Bronchial smooth muscle cell (primary cell): ENCODE measurements around the gene KAT8. TPM values are rescaled to one million over a fixed set of nuclear protein-coding genes. Genes with fewer than 3 reads are reported as not detected.

Experiments
- total RNA-seq: library from RNA; depleted of rRNA; stranded (reverse); fragments of >200 nt; gene quantifications from 2 replicates; pipeline ENCODE4 v1.2.1, GENCODE V29; 2014

Gene KAT8
- total RNA-seq: 24.4 and 46.5 TPM in 2 replicates

DNA sequence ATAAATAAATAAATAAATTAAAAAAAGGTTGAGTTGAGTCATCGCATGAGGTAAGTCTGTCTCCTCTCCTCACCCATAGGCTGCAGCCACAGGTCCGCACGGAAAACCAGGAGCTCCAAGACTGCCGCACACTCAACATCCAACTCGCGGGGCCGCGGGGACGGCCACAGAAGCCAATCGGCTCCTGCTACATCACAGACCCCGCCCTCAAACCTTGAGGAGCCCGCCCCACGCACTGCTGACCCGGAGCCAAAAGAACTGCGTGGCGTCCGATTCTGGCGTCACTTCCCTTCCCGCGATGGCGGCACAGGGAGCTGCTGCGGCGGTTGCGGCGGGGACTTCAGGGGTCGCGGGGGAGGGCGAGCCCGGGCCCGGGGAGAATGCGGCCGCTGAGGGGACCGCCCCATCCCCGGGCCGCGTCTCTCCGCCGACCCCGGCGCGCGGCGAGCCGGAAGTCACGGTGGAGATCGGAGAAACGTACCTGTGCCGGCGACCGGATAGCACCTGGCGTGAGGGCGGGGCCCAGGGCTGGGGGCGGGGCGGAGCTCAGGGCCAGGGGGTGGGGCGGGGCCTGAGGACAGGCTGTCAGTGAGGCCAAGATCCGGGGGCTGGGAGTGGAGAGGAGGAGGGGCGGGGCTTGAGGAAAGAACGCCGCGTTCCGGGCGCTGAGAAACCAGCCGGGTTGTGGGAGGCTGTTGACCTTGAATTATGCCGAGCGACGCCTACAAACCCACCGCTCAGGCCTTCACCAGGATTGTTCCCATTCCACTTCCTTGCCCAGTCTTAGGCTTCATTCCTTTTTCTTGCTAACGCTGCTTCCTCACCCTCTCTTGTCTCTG is at the start of gene KAT8:
KAT8 (plus strand) TSS at position 281 of the 839 bp plus-strand sequence; CDS start at position 299, 18 bp downstream.

DNA sequence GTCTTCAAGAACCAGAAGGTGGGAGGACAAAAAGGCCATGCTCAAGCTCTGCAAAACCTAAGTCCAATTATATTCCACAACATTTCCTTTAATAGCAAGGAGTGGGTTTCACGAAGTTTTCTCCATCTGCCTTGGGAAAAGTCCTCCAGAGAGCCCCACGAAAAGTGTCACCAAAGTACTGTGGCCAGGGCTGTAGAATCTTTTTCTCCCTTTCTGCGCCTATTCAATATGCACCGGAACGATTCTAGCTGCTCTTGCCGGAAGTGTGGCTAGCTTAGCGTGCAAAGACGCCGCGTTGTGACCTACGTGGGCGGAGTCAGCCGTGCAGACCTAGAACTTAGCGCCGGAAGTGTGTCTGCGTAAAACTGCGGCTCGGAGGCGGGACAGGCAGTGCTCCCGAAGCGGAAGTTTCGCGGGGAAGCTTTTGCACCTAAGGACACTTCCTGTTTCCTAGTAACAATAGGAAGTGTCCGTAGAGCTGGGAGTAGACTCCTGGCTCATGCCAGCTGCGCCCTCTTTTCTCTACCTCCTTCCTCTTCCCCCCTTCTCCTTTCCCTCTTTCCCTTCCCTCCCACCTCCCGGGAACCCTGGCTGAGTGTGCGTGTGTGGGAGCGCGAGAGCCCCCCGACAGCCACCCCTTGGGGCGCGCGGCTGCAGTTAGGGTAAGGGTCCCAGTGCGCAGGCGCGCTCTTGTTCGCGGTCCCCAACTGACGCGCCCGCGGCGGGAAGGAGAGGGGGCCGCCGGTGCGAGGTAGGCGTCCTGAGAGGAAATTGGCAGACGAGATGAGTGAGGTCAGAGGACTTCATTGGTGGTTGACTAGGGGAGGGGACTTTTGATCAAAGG is 43.3 kb upstream of the KAT8 start, which contains the start of the genes ZNF646 and ZNF668:
ZNF646 (plus strand) TSS at position 453 of the 844 bp plus-strand sequence. CDS start 1,903 bp downstream, outside the sequence.
ZNF668 (minus strand) TSS at position 271 of the 844 bp plus-strand sequence. CDS start 9,781 bp downstream, outside the sequence.

DNA sequence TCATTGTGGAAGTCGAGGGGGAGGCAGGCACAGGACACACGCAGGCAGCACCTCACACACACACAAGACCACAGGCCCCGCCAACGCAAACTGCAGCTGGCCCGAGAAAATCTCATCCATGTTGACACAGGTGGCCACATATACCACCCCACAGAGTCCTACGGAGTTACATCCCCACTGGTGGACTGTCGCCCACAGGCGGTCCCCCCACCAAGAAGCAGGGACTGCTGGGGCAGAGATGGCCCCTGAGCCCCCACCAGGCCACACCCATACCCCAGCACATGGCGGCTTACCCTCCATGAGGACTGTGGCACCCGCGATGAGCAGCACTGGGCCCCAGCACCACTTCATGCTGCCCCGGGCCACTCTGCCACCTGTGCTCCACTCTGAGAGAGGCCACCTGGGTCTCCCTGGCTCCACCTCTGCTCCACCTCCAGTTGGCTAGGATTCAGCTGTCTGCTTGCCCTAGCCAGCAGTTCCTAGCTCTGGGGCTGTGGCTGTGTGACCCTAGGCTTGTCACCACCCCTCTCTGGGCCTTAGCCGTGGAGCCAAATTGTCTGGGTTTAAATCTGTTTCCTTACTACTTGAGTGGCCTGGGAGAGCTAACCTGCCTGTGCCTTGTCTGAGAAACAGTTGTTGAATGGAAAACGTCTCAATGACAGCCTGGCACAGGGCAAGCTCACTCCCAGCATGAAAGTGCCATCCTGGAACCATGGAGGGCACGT is 28.8 kb upstream of the KAT8 start, which contains the start of gene PRSS53:
PRSS53 (minus strand) TSS at position 485 of the 725 bp plus-strand sequence; CDS start at position 351, 134 bp downstream.

DNA sequence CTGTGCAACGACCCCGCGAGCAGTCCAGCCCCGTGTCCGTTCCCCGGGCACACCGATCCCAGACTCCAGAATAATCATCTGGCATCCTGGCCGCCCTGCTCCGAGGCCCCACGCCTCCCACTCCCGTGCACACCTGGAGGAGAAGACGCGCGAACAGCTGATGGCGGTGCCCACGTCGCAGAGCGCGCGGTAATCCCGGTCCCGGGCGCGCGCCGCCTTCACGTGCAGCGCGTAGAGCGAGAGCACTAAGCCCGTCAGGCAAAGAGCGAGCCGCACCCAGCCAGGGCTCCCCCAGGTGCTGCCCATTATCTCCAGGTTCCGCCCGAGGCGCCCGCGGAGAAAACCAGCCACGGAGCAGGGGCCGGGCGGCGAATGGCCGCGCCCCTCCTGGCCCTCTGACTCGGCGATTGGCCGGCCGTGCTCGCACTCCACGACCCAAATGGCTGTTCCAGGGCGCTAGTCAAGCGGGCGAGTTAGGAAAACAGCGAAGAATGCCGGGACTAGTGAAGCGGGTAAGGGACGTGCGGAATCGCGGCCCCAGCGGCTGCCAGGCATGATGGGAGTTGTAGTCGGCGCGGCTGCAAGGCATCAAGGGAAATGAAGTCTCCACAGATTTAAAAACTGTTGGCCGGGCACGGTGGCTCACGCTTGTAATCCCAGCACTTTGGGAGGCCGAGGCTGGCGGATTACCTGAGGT is 22.9 kb upstream of the KAT8 start, which contains the start of gene VKORC1:
VKORC1 (minus strand) TSS at position 374 of the 697 bp plus-strand sequence; CDS start at position 306, 68 bp downstream.

DNA sequence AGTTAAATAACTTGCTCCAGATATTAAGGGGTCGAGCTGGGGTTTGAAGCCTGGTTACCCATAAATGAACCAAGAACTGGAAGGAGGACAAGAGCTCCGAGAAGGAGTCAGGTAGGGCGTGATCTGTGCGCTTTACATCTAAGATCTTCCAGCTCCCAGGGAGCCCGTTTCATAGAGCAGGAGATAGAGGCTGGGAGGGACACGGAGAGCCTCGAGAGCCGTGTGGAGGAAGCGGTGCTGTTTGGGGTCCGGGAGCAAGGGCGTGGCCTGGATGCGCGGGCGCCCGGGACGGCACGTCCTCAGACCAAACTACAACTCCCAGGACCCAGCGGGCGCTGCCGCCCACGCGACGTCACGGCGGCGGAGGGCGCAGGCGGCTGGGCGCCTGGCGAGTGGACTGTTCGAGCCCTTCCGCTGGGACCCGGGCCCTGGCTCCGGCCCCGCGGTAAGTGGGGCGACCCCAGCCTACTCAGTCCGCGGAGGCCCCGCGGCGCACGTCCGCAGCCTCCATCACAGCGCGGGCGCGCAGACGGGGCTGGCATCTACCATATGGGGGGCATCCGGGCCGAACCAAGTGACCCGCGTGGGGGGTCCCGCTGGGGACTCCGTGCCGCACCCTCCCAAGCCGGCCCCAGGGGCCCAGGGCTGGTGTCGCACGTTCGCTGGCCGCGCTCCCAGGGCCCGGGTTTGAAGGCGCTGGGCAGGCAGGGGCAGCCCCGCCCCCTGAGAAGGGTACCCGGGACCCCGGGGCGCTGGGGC is 9.2 kb upstream of the KAT8 start, which contains the start of gene BCKDK:
BCKDK (plus strand) TSS at position 352 of the 759 bp plus-strand sequence. CDS start 838 bp downstream, outside the sequence.

DNA sequence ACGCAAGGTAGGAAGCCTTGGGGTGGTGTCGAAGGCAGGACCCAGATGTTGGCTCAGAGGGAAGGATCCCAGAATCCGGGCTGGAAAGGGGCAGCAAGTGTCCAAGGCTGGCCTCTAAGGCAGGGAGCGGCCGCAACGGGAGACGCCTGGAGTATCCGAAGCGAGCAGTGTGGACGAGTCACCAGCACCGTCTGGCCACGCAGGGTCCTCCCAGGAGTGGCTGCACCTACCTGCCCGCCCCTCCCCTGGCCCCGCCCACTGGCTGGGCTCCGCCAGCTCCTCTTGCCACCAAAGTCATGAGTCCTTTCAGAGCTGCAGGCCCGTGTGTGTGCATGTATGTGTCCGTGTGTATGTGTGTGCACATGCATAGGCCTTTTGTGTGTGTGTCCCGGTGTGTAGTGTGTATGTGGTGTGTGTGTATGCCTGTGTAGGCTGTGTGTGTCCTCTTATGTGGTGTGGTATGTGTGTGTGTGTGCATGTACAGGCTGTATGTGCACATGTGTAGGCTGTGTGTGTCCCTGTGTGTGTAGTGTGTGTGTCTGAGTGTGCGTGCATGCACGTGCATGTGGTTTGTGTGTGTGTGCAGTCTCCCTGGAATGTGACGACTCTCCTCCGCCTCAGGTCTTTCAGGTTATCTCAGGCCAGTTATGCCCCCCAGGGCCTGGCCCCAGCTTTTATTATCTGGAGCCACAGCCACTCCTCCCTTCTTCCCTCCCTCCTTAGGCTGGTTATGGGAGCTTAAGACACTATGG is 18.2 kb downstream of the KAT8 start, which contains the start of gene PRSS8:
PRSS8 (minus strand) TSS at position 193 of the 752 bp plus-strand sequence. CDS start 229 bp downstream, outside the sequence.

DNA sequence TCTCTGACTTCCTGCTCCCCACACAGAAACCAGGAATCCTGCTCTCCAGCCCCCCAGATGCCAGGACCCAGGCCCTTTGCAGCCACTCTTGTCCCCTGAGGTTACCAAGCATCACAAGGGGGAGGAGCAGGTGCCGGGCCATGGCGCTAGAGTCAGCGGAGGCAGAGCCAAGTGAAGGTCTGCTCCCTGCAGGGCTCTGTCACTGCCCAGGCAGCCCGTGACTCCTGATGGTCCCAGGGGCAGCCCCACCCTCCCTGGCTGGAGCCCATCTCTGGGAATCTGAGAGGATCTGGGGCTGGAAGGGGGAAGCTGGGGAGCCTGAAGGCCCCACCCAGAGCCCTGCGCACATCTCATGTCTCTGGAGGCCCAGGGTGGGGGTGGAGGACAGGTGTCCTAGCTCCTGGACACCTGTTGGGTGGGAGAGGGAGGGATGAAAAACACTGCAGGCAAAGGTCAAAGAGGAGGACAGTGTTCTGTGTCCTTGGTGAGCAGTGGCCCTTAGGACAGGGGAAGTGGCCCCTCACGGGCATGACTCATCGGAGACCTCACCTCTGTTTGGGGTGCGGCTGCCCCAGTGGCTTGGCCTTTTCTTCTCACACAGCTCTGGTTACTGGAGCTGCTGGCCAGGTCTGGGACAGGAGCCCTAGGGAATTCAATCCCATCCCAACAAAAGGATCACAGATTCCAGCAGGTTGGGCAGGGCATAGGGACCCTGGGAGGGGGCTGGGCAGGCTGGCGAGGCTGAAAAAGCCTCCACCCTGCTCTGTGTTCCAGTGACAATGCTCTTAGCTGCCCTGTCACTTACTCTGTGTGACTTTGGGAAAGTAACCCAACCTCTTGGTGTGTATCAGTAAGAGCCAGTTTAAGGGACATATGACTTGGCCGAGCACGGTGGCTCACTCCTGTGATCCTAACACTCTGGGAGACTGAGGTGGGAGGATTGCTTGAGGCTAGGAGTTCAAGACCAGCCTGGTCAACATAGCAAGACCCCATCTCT is 32.7 kb downstream of the KAT8 start, which contains the start of gene PRSS36:
PRSS36 (minus strand) TSS at position 173 of the 997 bp plus-strand sequence; CDS start at position 142, 31 bp downstream.

DNA sequence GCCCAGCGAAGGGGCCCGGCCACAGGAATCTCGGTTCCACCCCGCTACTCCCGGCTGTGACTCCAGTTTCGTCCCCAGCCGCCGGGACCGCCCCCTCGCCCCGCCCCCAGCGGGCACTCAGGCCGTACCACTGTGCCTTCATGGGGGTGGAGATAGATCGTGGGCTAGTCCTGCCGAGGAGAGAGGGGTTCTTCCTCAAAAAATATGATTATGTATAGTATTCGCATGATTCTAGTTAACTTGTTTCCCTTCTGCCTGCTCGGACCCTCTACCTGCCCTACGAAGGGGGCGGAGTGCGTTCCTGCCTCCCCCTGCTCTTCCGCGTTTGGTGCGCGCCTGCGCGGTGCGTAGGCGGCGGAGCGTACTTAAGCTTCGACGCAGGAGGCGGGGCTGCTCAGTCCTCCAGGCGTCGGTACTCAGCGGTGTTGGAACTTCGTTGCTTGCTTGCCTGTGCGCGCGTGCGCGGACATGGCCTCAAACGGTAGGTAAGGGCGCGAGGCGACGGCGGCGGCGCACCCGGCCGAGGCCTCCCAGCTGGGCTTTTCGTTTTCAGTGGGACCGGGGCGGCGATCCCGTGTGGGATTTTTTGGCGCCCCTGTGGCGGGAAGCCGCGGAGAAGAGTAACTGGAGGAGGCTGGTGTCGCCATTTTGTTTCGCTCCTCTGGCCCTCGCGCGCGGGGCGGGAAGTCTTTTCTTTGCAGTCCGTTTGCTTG is 62.4 kb downstream of the KAT8 start, which contains the start of gene FUS:
FUS (plus strand) TSS at position 393 of the 713 bp plus-strand sequence; CDS start at position 469, 76 bp downstream.

Other genes starting within 250 kb of the KAT8 start
- 19.3 and 38.3 TPM in 2 replicates for gene BCL7C, start 223.6 kb upstream of the KAT8 start, total RNA-seq
- gene CTF1, start 221.1 kb upstream of the KAT8 start, total RNA-seq: 0.94 and 4.3 TPM in 2 replicates
- 9.3 and 13.6 TPM in 2 replicates for gene FBXL19, start 194.1 kb upstream of the KAT8 start, total RNA-seq
- gene ORAI3, start 168.6 kb upstream of the KAT8 start, total RNA-seq: 42.8 and 43.8 TPM in 2 replicates
- gene SETD1A, start 159.9 kb upstream of the KAT8 start, total RNA-seq: 3.0 TPM in 2 replicates
- gene HSD3B7, start 132.5 kb upstream of the KAT8 start, total RNA-seq: 14.3 and 20.8 TPM in 2 replicates
- gene STX1B, start 107.0 kb upstream of the KAT8 start, total RNA-seq: 1.0 and 3.5 TPM in 2 replicates
- 35.1 and 38.9 TPM in 2 replicates for gene STX4, start 84.1 kb upstream of the KAT8 start, total RNA-seq
- gene ZNF668, start 43.4 kb upstream of the KAT8 start, total RNA-seq: 5.2 and 6.5 TPM in 2 replicates
- 9.3 and 12.0 TPM in 2 replicates for gene ZNF646, start 43.2 kb upstream of the KAT8 start, total RNA-seq
- gene PRSS53, start 28.7 kb upstream of the KAT8 start, total RNA-seq: 1.4 TPM in 2 replicates
- gene VKORC1, start 22.9 kb upstream of the KAT8 start, total RNA-seq: 91.7 and 95.6 TPM in 2 replicates
- 10.4 TPM in 2 replicates for gene BCKDK, start 9.3 kb upstream of the KAT8 start, total RNA-seq
- gene PRSS8, start 18.1 kb downstream of the KAT8 start, total RNA-seq: 0.09 TPM in 1 of 2 replicates, not detected in the other
- gene PRSS36, start 32.4 kb downstream of the KAT8 start, total RNA-seq: 0.17 and 0.47 TPM in 2 replicates
- 32.5 and 32.7 TPM in 2 replicates for gene FUS, start 62.5 kb downstream of the KAT8 start, total RNA-seq
- 105 and 171 TPM in 2 replicates for gene PYCARD, start 85.1 kb downstream of the KAT8 start, total RNA-seq
- gene TRIM72, start 96.5 kb downstream of the KAT8 start, total RNA-seq: under 0.01 TPM in 2 replicates
- gene PYDC1, start 99.5 kb downstream of the KAT8 start, total RNA-seq: not detected in 2 replicates
- under 0.01 and 0.09 TPM in 2 replicates for gene ITGAM, start 142.3 kb downstream of the KAT8 start, total RNA-seq
- under 0.01 TPM in 1 of 2 replicates, not detected in the other for gene ITGAX, start 237.5 kb downstream of the KAT8 start, total RNA-seq